NCI-H2107 treated with DMSO at 0.1 percent for 48 hours (cell line): ENCODE measurements around the gene RSPO3.

Experiments
- DNase-seq: peaks from one replicate; lab custom pipeline; 2025; ENCODE audit not compliant: unreplicated experiment; lab: John Stamatoyannopoulos, UW

RSPO3 gene

GRCh38 chr6:127154509-127154908 lies 36.0 kb downstream of the RSPO3 start:
- no peak for DNase-seq

DNA sequence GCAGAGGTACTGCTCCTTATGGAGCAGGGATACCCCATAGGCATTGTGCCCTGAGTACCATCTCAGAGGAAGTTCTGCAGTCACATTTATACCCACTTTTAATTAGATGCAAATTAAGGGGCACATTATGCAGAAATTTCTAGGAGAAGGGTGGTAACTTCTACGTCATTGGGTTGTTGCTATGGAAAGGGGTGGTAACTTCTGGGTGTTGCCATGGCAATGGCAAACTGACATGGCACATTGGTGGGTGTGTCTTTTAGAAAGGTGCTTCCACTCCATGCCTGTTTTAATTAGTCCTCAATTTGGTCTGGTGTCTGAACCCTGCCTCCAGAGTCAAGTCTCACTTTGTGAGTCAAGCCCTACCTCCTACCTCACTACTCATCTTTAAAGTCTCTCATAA lies 42.0 kb downstream of the RSPO3 start:
- DNase-seq = no peak

DNA sequence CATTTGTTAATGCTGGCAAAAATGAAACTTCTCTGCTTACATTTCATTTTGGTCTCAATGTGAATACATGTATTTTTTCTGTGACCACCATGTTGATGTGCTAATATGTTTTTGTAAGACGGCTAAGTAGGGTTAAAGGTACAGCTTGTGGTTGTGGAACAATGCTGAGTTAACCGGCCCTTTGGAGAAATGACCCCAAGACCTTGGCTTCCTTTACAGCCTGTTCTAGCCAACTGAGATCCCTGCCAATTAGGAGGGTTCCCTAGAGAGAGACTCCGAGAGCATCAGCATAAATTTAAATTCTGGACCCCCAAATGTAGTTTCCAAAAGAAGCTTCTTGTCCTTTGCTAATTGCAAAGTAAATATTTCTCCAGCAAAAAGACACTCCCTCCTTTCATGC lies 44.4 kb downstream of the RSPO3 start:
- no peak for DNase-seq

DNA sequence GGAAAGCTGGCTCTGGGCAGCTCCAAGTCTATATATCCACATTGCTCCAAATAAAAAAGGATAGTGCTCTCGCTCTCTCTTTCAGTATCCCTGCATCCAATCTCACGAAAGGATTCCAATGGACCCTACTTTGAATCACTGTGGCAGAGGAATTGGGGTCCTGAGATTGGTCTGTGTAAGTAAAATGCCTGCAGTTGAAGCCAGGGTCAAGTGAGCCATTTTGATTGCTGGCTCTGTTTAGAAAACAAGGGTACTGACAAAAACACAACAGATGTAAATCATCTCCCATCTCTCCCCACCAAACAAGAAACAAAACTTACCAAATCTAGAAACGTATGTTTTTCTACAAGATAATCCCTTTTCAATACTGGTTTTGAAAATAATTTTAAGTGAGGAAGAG lies 45.6 kb downstream of the RSPO3 start:
- no peak for DNase-seq

DNA sequence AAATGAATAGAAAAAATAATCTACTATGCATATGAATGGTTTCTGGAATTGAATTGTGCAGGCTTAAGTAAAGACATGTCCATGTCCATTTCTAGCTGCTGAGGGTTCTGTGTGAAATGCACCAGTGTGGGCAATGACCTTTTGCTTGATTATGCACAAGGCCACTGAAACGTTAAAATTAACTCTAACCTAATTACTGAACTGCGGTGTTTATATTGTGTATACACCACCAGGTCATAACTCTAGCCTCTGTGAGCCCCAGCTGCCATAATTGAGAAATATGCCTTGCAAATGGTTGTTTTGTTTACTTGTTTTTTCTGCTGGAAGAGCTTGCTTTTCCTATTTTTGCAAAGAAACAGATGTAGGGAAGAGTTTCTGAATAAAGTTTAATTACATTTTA lies 46.1 kb downstream of the RSPO3 start:
- no peak for DNase-seq

- DNase-seq = no peak
Observed at GRCh38 chr6:127173156-127173940, 54.9 kb downstream of the RSPO3 start.

GRCh38 chr6:127176146-127176545 lies 57.7 kb downstream of the RSPO3 start:
- no peak for DNase-seq

DNA sequence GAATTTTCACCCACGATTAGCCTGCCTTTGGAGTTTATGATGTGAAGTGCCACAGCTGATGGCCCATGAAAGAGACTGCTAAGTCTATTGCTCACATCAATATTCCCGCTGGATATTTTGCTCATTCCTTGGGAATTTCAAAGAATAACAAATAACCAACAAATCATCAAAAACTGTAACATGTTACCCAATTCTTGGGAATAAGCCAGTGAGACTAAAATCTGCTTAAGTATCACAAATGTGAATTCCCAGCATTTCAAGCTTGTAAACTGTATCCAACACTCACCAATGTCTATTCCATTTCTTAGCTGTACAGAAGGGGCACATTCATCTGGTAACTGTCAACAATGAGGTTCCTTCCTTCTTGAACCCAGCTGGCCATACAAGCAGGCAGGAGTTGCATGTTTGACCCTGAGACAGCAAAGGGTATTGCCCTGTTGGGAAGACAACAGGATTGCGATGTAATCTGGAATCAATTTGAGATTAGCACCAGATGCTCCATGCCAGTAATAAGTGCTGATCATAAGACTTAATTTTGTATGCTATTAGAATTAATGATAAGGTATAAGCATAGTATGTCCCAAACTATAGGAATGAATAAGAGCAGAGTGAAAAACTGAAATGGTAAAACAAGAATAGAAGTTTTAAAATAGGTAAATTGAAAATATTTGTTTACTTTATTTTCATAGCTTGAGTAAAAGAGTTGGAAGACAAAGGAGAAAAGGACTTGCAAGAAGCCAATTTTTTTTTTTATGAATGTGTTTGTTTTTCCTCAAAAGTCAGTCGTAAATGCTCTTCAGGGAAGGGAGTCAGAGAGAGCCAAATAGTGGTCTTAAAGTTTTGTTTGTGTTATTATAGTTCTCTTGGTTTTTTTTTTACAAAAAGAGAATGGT lies 58.8 kb downstream of the RSPO3 start:
- DNase-seq = no peak

GRCh38 chr6:127177923-127178231 lies 59.4 kb downstream of the RSPO3 start:
- no peak for DNase-seq

- DNase-seq = no peak
Observed at GRCh38 chr6:127178746-127179145, 60.3 kb downstream of the RSPO3 start.

DNA sequence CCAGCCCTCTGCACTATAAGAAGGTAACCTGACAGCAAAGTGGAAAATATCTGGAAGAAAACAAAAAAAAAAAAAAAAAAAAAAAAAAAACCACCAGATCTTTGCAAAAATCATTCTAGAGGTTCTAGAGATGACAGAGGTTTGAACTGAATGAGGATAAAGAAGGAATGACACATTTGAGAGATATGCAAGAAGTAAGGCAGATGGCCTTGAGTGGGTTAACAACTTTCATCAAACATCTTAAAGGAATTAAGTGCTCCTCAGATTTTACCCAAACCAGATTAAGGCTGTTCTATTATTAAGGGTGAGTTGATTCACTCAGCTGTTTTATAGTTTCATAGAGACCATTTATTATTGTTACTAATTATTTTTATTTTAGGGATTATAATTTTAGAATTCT lies 62.0 kb downstream of the RSPO3 start:
- no peak for DNase-seq

DNA sequence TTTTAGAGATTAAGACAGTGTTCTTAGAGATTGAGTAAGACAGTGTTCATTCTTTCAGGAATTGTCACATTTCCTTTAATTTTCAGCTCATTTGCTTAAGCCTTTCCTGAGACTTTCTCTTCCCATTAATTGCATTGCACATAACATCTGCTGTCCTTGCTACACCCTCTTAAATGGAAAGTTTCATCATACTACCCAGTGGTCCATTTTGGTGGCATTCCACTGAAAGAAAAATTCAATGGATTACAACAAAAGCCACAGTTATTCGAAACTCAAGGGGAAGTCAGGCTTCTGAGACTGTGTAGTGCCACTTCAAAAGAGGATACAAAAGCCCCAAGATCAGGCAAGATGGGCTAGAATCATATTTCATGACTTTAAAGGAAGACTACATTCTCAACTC lies 64.0 kb downstream of the RSPO3 start:
- DNase-seq = no peak

DNA sequence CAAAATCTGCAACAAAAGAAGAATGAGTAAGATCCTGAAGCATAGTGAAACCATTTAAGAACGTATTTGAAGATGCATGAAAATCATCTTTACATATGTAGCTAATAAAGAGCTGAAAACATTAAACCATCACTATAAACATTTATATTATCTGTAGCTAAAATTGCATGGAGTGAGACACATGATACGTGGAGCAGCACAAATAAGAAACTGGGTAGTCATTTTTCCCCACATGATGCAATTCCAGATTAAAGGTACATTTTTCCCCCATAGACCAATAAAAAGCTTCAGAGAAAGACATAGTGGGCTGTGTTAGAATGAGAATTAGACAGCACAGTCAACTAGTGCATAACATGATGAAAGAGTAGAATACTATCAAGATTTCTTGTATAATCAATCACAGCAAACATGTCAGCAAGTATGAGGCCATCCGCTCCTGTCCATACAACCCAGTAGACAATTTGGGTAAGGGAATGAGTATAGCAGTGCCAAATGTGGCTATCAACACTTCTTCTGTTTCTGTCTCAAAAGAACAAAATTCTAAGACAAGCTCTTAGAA lies 67.0 kb downstream of the RSPO3 start:
- DNase-seq = no peak

GRCh38 chr6:127186889-127187288 lies 68.4 kb downstream of the RSPO3 start:
- peak; percentile 7 for DNase-seq

- DNase-seq = no peak
Observed at GRCh38 chr6:127188744-127189143, 70.3 kb downstream of the RSPO3 start.

GRCh38 chr6:127190552-127190951 lies 72.1 kb downstream of the RSPO3 start:
- no peak for DNase-seq

DNA sequence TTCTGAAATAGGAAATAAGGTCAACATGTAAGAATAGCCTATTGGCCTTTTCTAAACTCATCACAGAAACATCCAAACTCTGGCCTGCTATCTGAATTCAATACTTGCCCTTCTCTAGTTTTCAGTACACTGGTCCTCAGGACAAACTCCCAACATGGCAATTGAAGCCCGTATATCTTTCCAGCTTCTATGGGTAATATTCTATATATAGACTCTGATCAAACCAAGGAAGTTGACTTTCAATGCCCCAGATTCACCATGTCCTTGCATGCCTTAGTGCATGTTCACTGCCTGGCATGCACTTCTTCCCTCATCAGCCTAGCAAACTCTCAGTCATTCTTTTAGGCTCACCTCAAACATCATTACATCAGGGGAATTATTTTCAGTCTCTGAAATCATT lies 73.2 kb downstream of the RSPO3 start:
- no peak for DNase-seq

- DNase-seq = no peak
Observed at GRCh38 chr6:127192911-127193541, 74.6 kb downstream of the RSPO3 start.

DNA sequence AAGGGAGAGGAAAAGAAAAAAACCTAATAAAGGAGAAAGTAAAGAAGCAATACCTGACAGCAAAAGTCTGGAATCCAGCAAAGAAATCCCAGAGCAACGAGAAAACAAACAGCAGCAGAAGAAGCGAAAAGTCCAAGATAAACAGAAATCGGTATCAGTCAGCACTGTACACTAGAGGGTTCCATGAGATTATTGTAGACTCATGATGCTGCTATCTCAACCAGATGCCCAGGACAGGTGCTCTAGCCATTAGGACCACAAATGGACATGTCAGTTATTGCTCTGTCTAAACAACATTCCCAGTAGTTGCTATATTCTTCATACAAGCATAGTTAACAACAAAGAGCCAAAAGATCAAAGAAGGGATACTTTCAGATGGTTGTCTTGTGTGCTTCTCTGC lies 77.4 kb downstream of the RSPO3 start:
- DNase-seq = no peak

DNA sequence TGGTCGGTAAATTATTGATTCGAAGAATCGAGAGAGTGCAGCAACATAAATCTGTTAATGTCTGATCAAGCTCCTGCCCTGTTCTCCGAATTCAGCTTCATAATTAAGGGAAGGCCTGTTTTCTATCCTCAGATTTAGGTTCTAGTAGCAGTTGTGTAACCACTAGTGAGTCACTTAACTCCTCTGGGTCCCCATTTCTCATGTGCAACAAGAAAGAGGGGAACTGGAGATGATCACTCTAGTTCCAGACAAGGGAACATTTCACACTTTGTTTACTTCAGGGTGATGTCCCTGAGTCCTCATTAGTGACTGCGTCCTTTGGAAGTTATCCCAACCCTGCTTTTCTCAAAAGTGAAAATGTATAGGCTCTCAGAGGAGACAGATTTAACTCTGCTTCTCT lies 80.1 kb downstream of the RSPO3 start:
- DNase-seq = no peak

- DNase-seq = no peak
Observed at GRCh38 chr6:127199470-127199869, 81.0 kb downstream of the RSPO3 start.

GRCh38 chr6:127200114-127200513 lies 81.6 kb downstream of the RSPO3 start:
- no peak for DNase-seq
